WI38 (cell line): ENCODE measurements around the gene TBC1D10B.

Experiments
- H3K4me3 ChIP-seq: 2 replicates; pipeline ENCODE4 v1.5.1; 2011; ENCODE audit warnings: low read depth, mild to moderate bottlenecking, control low read depth, low read length
- CTCF ChIP-seq: IDR thresholded peaks from 2 replicates; pipeline ENCODE4 v1.5.1; 2012; ENCODE audit warnings: low read depth, mild to moderate bottlenecking, control low read depth, low read length

Gene TBC1D10B

GRCh38 chr16:30369091-30369937, 980 bp downstream of the TBC1D10B start:
- peak overlapping the region; percentile 88 for H3K4me3 ChIP-seq
- no peak for TF ChIP-seq CTCF

- TF ChIP-seq CTCF, result no peak
- H3K4me3 ChIP-seq, result peak overlapping the region; percentile 88
Observed at GRCh38 chr16:30368792-30369090, 1.6 kb downstream of the TBC1D10B start.

- TF ChIP-seq CTCF, result no peak
- peak overlapping the region; percentile 88 for H3K4me3 ChIP-seq
Observed at GRCh38 chr16:30368122-30368791, 2.0 kb downstream of the TBC1D10B start.

GRCh38 chr16:30367349-30368009, 2.8 kb downstream of the TBC1D10B start:
- TF ChIP-seq CTCF, result no peak
- H3K4me3 ChIP-seq, result peak overlapping the region; percentile 88

DNA sequence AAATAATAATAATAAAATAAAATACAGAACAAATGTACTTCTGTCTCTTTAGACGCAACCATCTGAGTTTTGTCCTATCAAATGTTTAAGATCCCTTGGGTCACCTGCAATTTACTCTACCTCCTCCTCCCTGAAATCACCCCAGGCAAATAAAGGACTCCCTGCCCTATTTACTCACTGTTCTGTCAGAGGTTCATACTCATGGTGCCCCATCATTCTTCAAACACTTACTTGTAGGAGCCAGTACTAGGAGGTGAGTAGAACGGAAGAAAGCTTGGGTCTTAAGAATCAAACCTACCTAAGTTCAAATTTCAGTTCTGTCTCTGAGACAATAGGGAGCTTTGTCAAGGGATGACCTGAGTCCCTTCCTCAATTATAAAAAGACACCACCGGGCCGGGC, 3.8 kb downstream of the TBC1D10B start:
- H3K4me3 ChIP-seq, result no peak overlapping the region
- TF ChIP-seq CTCF, result no peak

GRCh38 chr16:30365200-30365599, 5.1 kb downstream of the TBC1D10B start:
- TF ChIP-seq CTCF, result no peak
- H3K4me3 ChIP-seq, result no peak overlapping the region

GRCh38 chr16:30361180-30361579, 9.1 kb downstream of the TBC1D10B start:
- no peak overlapping the region for H3K4me3 ChIP-seq
- TF ChIP-seq CTCF, result no peak
